ENCODE measurements around the gene FITM2.

Gene FITM2

GRCh38 chr20:44282192-44282591, 28.8 kb downstream of the FITM2 start:
- Mint-ChIP-seq H3K27me3 (ENCODE audit: low read depth) (peaks cover 4% of the 10 kb centered on the region), H3K9me3 (no peaks in the 10 kb centered on the region), H3K4me3 (no peak overlapping the region), H3K36me3 (ENCODE audit: low read depth) (no peaks in the 10 kb centered on the region), H3K27ac (no peak overlapping the region), H3K4me1 (ENCODE audit: low read depth) (no peaks in the 10 kb centered on the region)
- no peak for DNase-seq (ENCODE audit: low spot score)

- Mint-ChIP-seq H3K4me1 (ENCODE audit: low read depth) (no peaks in the 10 kb centered on the region), H3K27me3 (ENCODE audit: low read depth) (no peaks in the 10 kb centered on the region), H3K36me3 (ENCODE audit: low read depth) (no peaks in the 10 kb centered on the region), H3K27ac (no peak overlapping the region), H3K9me3 (no peaks in the 10 kb centered on the region), H3K4me3 (no peak overlapping the region)
- DNase-seq (ENCODE audit: low spot score) = no peak
These were observed 30.6 kb downstream of the FITM2 start for GRCh38 chr20:44280387-44280786.

- no peak for DNase-seq (ENCODE audit: low spot score)
These were observed 31.8 kb downstream of the FITM2 start for GRCh38 chr20:44279228-44279627.

GRCh38 chr20:44274303-44275017, 36.5 kb downstream of the FITM2 start:
- H3K4me3 Mint-ChIP-seq = no peak overlapping the region
- H3K9me3 Mint-ChIP-seq = no peaks in the 10 kb centered on the region
- DNase-seq (ENCODE audit: low spot score) = no peak
- H3K27me3 Mint-ChIP-seq (ENCODE audit: low read depth) = no peaks in the 10 kb centered on the region
- no peaks in the 10 kb centered on the region for H3K36me3 Mint-ChIP-seq (ENCODE audit: low read depth)
- no peak overlapping the region for H3K27ac Mint-ChIP-seq
- H3K4me1 Mint-ChIP-seq (ENCODE audit: low read depth) = no peaks in the 10 kb centered on the region

More at GRCh38 chr20:44279228-44279627, 31.8 kb downstream of the FITM2 start:
- Mint-ChIP-seq H3K27me3 (ENCODE audit: low read depth) (no peaks in the 10 kb centered on the region), H3K4me3 (no peak overlapping the region), H3K27ac (no peak overlapping the region), H3K4me1 (ENCODE audit: low read depth) (no peaks in the 10 kb centered on the region), H3K36me3 (ENCODE audit: low read depth) (no peaks in the 10 kb centered on the region), H3K9me3 (no peaks in the 10 kb centered on the region)

- no peaks in the 10 kb centered on the region for H3K27me3 Mint-ChIP-seq (ENCODE audit: low read depth)
- H3K27ac Mint-ChIP-seq = no peak overlapping the region
- no peak overlapping the region for H3K4me3 Mint-ChIP-seq
- no peaks in the 10 kb centered on the region for H3K4me1 Mint-ChIP-seq (ENCODE audit: low read depth)
- H3K9me3 Mint-ChIP-seq = no peaks in the 10 kb centered on the region
- H3K36me3 Mint-ChIP-seq (ENCODE audit: low read depth) = no peaks in the 10 kb centered on the region
- DNase-seq (ENCODE audit: low spot score) = no peak
These were observed 37.5 kb downstream of the FITM2 start for GRCh38 chr20:44273231-44274215.

GRCh38 chr20:44271915-44272663, 38.9 kb downstream of the FITM2 start:
- no peaks in the 10 kb centered on the region for H3K27me3 Mint-ChIP-seq (ENCODE audit: low read depth)
- H3K36me3 Mint-ChIP-seq (ENCODE audit: low read depth) = no peaks in the 10 kb centered on the region
- H3K4me3 Mint-ChIP-seq = no peak overlapping the region
- no peak overlapping the region for H3K27ac Mint-ChIP-seq
- H3K9me3 Mint-ChIP-seq = no peaks in the 10 kb centered on the region
- H3K4me1 Mint-ChIP-seq (ENCODE audit: low read depth) = no peaks in the 10 kb centered on the region
- no peak for DNase-seq (ENCODE audit: low spot score)

GRCh38 chr20:44268802-44269201, 42.2 kb downstream of the FITM2 start:
- Mint-ChIP-seq H3K27ac (no peak overlapping the region), H3K4me1 (ENCODE audit: low read depth) (no peaks in the 10 kb centered on the region), H3K36me3 (ENCODE audit: low read depth) (no peaks in the 10 kb centered on the region), H3K27me3 (ENCODE audit: low read depth) (no peaks in the 10 kb centered on the region), H3K9me3 (no peaks in the 10 kb centered on the region), H3K4me3 (no peak overlapping the region)
- no peak for DNase-seq (ENCODE audit: low spot score)

- no peaks in the 10 kb centered on the region for H3K27me3 Mint-ChIP-seq (ENCODE audit: low read depth)
- H3K4me3 Mint-ChIP-seq = no peak overlapping the region
- DNase-seq (ENCODE audit: low spot score) = no peak
- H3K4me1 Mint-ChIP-seq (ENCODE audit: low read depth) = no peaks in the 10 kb centered on the region
- H3K27ac Mint-ChIP-seq = no peak overlapping the region
- H3K36me3 Mint-ChIP-seq (ENCODE audit: low read depth) = no peaks in the 10 kb centered on the region
- no peaks in the 10 kb centered on the region for H3K9me3 Mint-ChIP-seq
These were observed 46.7 kb downstream of the FITM2 start for GRCh38 chr20:44264287-44264686.

- Mint-ChIP-seq H3K4me1 (ENCODE audit: low read depth) (no peaks in the 10 kb centered on the region), H3K27ac (no peak overlapping the region), H3K4me3 (no peak overlapping the region), H3K27me3 (ENCODE audit: low read depth) (no peaks in the 10 kb centered on the region), H3K36me3 (ENCODE audit: low read depth) (no peaks in the 10 kb centered on the region), H3K9me3 (no peaks in the 10 kb centered on the region)
- no peak for DNase-seq (ENCODE audit: low spot score)
These were observed 52.6 kb downstream of the FITM2 start for GRCh38 chr20:44258226-44258890.

GRCh38 chr20:44256961-44257360, 54.0 kb downstream of the FITM2 start:
- Mint-ChIP-seq H3K36me3 (ENCODE audit: low read depth) (no peaks in the 10 kb centered on the region), H3K27ac (no peak overlapping the region), H3K27me3 (ENCODE audit: low read depth) (no peaks in the 10 kb centered on the region), H3K9me3 (no peaks in the 10 kb centered on the region), H3K4me1 (ENCODE audit: low read depth) (no peaks in the 10 kb centered on the region), H3K4me3 (no peak overlapping the region)
- no peak for DNase-seq (ENCODE audit: low spot score)

GRCh38 chr20:44255942-44256341, 55.1 kb downstream of the FITM2 start:
- no peak overlapping the region for H3K27ac Mint-ChIP-seq
- no peak for DNase-seq (ENCODE audit: low spot score)
- H3K36me3 Mint-ChIP-seq (ENCODE audit: low read depth) = no peaks in the 10 kb centered on the region
- H3K4me1 Mint-ChIP-seq (ENCODE audit: low read depth) = no peaks in the 10 kb centered on the region
- no peak overlapping the region for H3K4me3 Mint-ChIP-seq
- no peaks in the 10 kb centered on the region for H3K27me3 Mint-ChIP-seq (ENCODE audit: low read depth)
- no peaks in the 10 kb centered on the region for H3K9me3 Mint-ChIP-seq

GRCh38 chr20:44254073-44254472, 56.9 kb downstream of the FITM2 start:
- Mint-ChIP-seq H3K4me3 (no peak overlapping the region), H3K36me3 (ENCODE audit: low read depth) (no peaks in the 10 kb centered on the region), H3K27me3 (ENCODE audit: low read depth) (no peaks in the 10 kb centered on the region), H3K9me3 (no peaks in the 10 kb centered on the region), H3K4me1 (ENCODE audit: low read depth) (no peaks in the 10 kb centered on the region), H3K27ac (no peak overlapping the region)
- DNase-seq (ENCODE audit: low spot score) = no peak

- no peak overlapping the region for H3K4me3 Mint-ChIP-seq
- no peak overlapping the region for H3K27ac Mint-ChIP-seq
- H3K27me3 Mint-ChIP-seq (ENCODE audit: low read depth) = no peaks in the 10 kb centered on the region
- no peaks in the 10 kb centered on the region for H3K9me3 Mint-ChIP-seq
- H3K4me1 Mint-ChIP-seq (ENCODE audit: low read depth) = no peaks in the 10 kb centered on the region
- no peaks in the 10 kb centered on the region for H3K36me3 Mint-ChIP-seq (ENCODE audit: low read depth)
- DNase-seq (ENCODE audit: low spot score) = no peak
These were observed 57.5 kb downstream of the FITM2 start for GRCh38 chr20:44253528-44253927.

Measured in T-helper 2 cell treated with Interferon-gamma antibody and Interleukin-4, amounts not matched to agents 5 μg/mL and 100 μg/mL, for 36 hours (primary cell).